GM12878 (cell line): Measurements from ENCODE around the gene CYP1B1. TPM values are rescaled to one million over a fixed set of nuclear protein-coding genes. Genes with fewer than 3 reads are reported as not detected.

ENCODE experiments used
- ATAC-seq: fragments of 200-7000 bp; cut with Tn5 transposase; 3 replicates; pipeline ENCODE4 v1.9.1; 2020; ENCODE audit warnings: mild to moderate bottlenecking, moderate library complexity
- Bru-seq: library from RNA; stranded (reverse); fragments of 400-500 nt; gene quantifications from one replicate; lab custom pipeline; 2021; lab: Mats Ljungman, UMichigan
- BruChase-seq, 2 experiments: library from RNA; stranded (reverse); fragments of 400-500 nt; gene quantifications; one replicate each; lab custom pipeline; 2021; lab: Mats Ljungman, UMichigan
- BruUV-seq: library from RNA; stranded (reverse); fragments of 400-500 nt; replicated peaks from 2 replicates; lab custom pipeline; 2021; lab: Mats Ljungman, UMichigan
- CTCF ChIA-PET: fragments of 300-600 bp; sonication (Branson Sonifier 250); formaldehyde crosslinking; extraction: SDS; loops from one replicate; lab custom pipeline; 2021; ENCODE audit warnings: inconsistent platforms; lab: Yijun Ruan, JAX
- POLR2A ChIA-PET: fragments of 350-600 bp; formaldehyde crosslinking; extraction: SDS; loops from one replicate; lab custom pipeline; 2021; ENCODE audit warnings: inconsistent platforms; lab: Charles Lee
- RAD21 ChIA-PET: fragments of 300-600 bp; sonication (Branson Sonifier 250); formaldehyde crosslinking; loops from one replicate; lab custom pipeline; 2023; ENCODE audit warnings: antibody characterized with exemption; ENCODE audit not compliant: unreplicated experiment; lab: Charles Lee
- SMC1A ChIA-PET: fragments of 300-600 bp; sonication (Branson Sonifier 250); formaldehyde crosslinking; loops from one replicate; lab custom pipeline; 2023; ENCODE audit not compliant: unreplicated experiment, uncharacterized antibody; lab: Charles Lee
- DNase-seq: peaks from one replicate; pipeline ENCODE4 v3.0.0-alpha.2; 2011; ENCODE audit warnings: low read depth, low spot score
- FAIRE-seq: peaks from 3 replicates; lab custom pipeline; 2011; peaks lifted over from hg19 to GRCh38; lab: Jason Lieb, UNC
- H2AFZ ChIP-seq: 2 replicates; pipeline ENCODE4 v1.6.0; 2011; ENCODE audit warnings: low read depth, low read length, control low read depth; ENCODE audit not compliant: control insufficient read depth
- H3K27ac ChIP-seq: 2 replicates; pipeline ENCODE4 v1.5.1; 2011; ENCODE audit warnings: control low read depth; ENCODE audit not compliant: control insufficient read depth, insufficient read depth
- H3K27me3 ChIP-seq, 2 experiments: replicated peaks in 1 of 2; 2 replicates each; pipeline versions ENCODE4 v1.6.0 to v1.6.1; 2011; ENCODE audit warnings: low read length in 1 of 2; ENCODE audit not compliant: control insufficient read depth in 2 of 2, insufficient read depth in 2 of 2
- H3K36me3 ChIP-seq, 2 experiments: 2 replicates each; pipeline ENCODE4 v1.5.1; 2011; ENCODE audit warnings: low read length in 1 of 2; ENCODE audit not compliant: control insufficient read depth in 2 of 2, insufficient read depth in 2 of 2
- H3K4me1 ChIP-seq: 2 replicates; pipeline ENCODE4 v1.6.1; 2011; ENCODE audit warnings: mild to moderate bottlenecking, low read length, moderate library complexity, mixed read lengths; ENCODE audit not compliant: control insufficient read depth, insufficient read depth
- H3K4me2 ChIP-seq: 2 replicates; pipeline ENCODE4 v1.6.0; 2011; ENCODE audit warnings: control low read depth; ENCODE audit not compliant: control insufficient read depth, insufficient read depth
- H3K4me3 ChIP-seq: fragments of 200-600 bp; sonication (generic); 2 replicates; pipeline ENCODE4 v1.5.1; 2016
- H3K79me2 ChIP-seq: 2 replicates; pipeline ENCODE4 v1.6.0; 2011; ENCODE audit warnings: low read length; ENCODE audit not compliant: control insufficient read depth, insufficient read depth
- H3K9ac ChIP-seq: 2 replicates; pipeline ENCODE4 v1.8.0; 2011; ENCODE audit warnings: low read length, control low read depth, mixed read lengths; ENCODE audit not compliant: control insufficient read depth, insufficient read depth
- H3K9me3 ChIP-seq: replicated peaks from 3 replicates; pipeline ENCODE4 v1.5.1; 2011; ENCODE audit warnings: mild to moderate bottlenecking, low read length; ENCODE audit not compliant: control insufficient read depth, insufficient read depth
- H4K20me1 ChIP-seq: 2 replicates; pipeline ENCODE4 v1.6.0; 2011; ENCODE audit not compliant: control insufficient read depth, insufficient read depth
- ASH2L ChIP-seq: fragments of 300-600, 200-600 bp; sonication (generic); IDR thresholded peaks from 2 replicates; pipeline ENCODE4 v1.6.1; 2017; ENCODE audit warnings: low read depth, mild to moderate bottlenecking, borderline replicate concordance
- CREB1 ChIP-seq: IDR thresholded peaks from 2 replicates; pipeline ENCODE4 v1.6.1; 2012; ENCODE audit warnings: low read depth, mild to moderate bottlenecking, inconsistent platforms
- E2F4 ChIP-seq: IDR thresholded peaks from 2 replicates; pipeline ENCODE4 v1.6.1; 2012; ENCODE audit warnings: low read depth, low read length, improper control_type of control experiment
- EED ChIP-seq: sonication (generic); IDR thresholded peaks from 2 replicates; pipeline ENCODE4 v1.6.1; 2016; ENCODE audit warnings: antibody characterized with exemption, low read depth
- EGR1 ChIP-seq, 2 experiments: IDR thresholded peaks; 1 replicate in 1 of 2; 2 replicates in 1 of 2; pipeline ENCODE4 v1.6.1; 2011 to 2012; ENCODE audit warnings: low read depth in 2 of 2, low read length in 2 of 2, borderline replicate concordance in 1 of 2, mild to moderate bottlenecking in 1 of 2, moderate library complexity in 1 of 2
- MTA3 ChIP-seq: IDR thresholded peaks from 2 replicates; pipeline ENCODE4 v1.6.1; 2012; ENCODE audit warnings: low read length, inconsistent platforms, borderline replicate concordance
- NFYA ChIP-seq: IDR thresholded peaks from 2 replicates; pipeline ENCODE4 v1.6.1; 2011; ENCODE audit warnings: low read depth, mild to moderate bottlenecking, low read length, improper control_type of control experiment, borderline replicate concordance
- NR2C1 ChIP-seq: fragments of 450-650 bp; IDR thresholded peaks from 2 replicates; pipeline ENCODE4 v1.6.1; 2017; ENCODE audit warnings: antibody characterized with exemption, mild to moderate bottlenecking, moderate library complexity
- POLR2AphosphoS5 ChIP-seq: IDR thresholded peaks from 2 replicates; pipeline ENCODE4 v1.6.1; 2011; ENCODE audit warnings: mild to moderate bottlenecking, low read length, inconsistent platforms
- RAD21 ChIP-seq: IDR thresholded peaks from 2 replicates; pipeline ENCODE4 v1.6.1; 2011; ENCODE audit warnings: mild to moderate bottlenecking, low read depth, low read length, moderate library complexity; ENCODE audit not compliant: insufficient read depth
- RUNX3 ChIP-seq: IDR thresholded peaks from 2 replicates; pipeline ENCODE4 v1.6.1; 2012; ENCODE audit warnings: low read length, inconsistent platforms
- SPI1 ChIP-seq: IDR thresholded peaks from 2 replicates; pipeline ENCODE4 v1.6.1; 2011; ENCODE audit warnings: low read depth, mild to moderate bottlenecking, low read length, moderate library complexity, borderline replicate concordance; ENCODE audit not compliant: insufficient read depth
- TCF7 ChIP-seq: IDR thresholded peaks from 2 replicates; pipeline ENCODE4 v1.6.1; 2014; ENCODE audit warnings: antibody characterized with exemption, borderline replicate concordance
- ZBTB4 ChIP-seq: fragments of 450-650 bp; formaldehyde crosslinking; IDR thresholded peaks from 2 replicates; pipeline ENCODE4 v1.4.0; 2022; ENCODE audit warnings: mild to moderate bottlenecking, moderate library complexity
- WGBS: methylation state at CpG from one replicate; pipeline ENCODE4 v1.1.6; 2016; ENCODE audit warnings: low lambda C conversion rate; ENCODE audit not compliant: insufficient replicate concordance, insufficient coverage; ENCODE audit errors: missing lambda C conversion rate; 5-methylcytosine and 5-hydroxymethylcytosine counted together
- in situ Hi-C: fragments of 300-500 bp; cut with MboI; formaldehyde crosslinking; loops from 9 replicates; pipeline ENCODE4 v1.14.3; 2018; ENCODE audit warnings: mixed read lengths
- intact Hi-C: fragments of 100-400 bp; cut with micrococcal nuclease; formaldehyde crosslinking; loops from one replicate; pipeline ENCODE4 v1.14.2; 2022; ENCODE audit not compliant: unreplicated experiment
- long read RNA-seq, 2 experiments: library from polyadenylated mRNA; unstranded; transcript quantifications; one replicate each; pipeline ENCODE4 v2.0.0, GENCODE V29; 2019 to 2020
- polyA minus RNA-seq, 3 experiments: library from RNA; depleted of rRNA, polyadenylated mRNA; stranded (reverse); fragments of >200 nt; gene quantifications; 2 replicates each; pipeline ENCODE4 v1.2.3, GENCODE V29; 2011
- polyA plus RNA-seq, 11 experiments: library from polyadenylated mRNA; depleted of rRNA in 4 of 11; unstranded in 6 of 11; stranded (reverse) in 5 of 11; fragments of >200 nt; fragmentation: Nextera tagmentation in 4 of 11; fragmentation: Illumina TruSeq in 1 of 11; extraction: Ambion mirVana in 4 of 11; extraction: Trizol in 1 of 11; gene quantifications; 1 replicate in 1 of 11; 2 replicates in 10 of 11; pipeline versions ENCODE4 v1.2.1 to v1.2.3, GENCODE V29; 2011 to 2016; ENCODE audit warnings: inconsistent platforms in 2 of 11, missing spikeins in 2 of 11, low read depth in 1 of 11
- total RNA-seq, 4 experiments: library from RNA; depleted of rRNA in 3 of 4; stranded (reverse); fragments of >200 nt in 3 of 4; fragmentation: Illumina TruSeq in 1 of 4; extraction: Trizol in 1 of 4; gene quantifications; 2 replicates each; pipeline versions ENCODE4 v1.2.1 to v1.2.3, GENCODE V29; 2013 to 2021

The CYP1B1 gene
- total RNA-seq (2013; cell fraction: nucleolus; rRNA removed) = 6.3 and 7.3 TPM in 2 replicates
- total RNA-seq (2014; rRNA removed) (2.4 and 3.0 TPM in 2 replicates), total RNA-seq (2014; rRNA removed; fragmentation: Illumina TruSeq; extraction: Trizol) (3.4 TPM in 2 replicates), total RNA-seq (2021) (9.0 and 10.1 TPM in 2 replicates), polyA plus RNA-seq (2011; rRNA removed) (0.35 and 0.65 TPM in 2 replicates), polyA plus RNA-seq (2014; fragmentation: Illumina TruSeq; extraction: Trizol) (4.6 and 5.2 TPM in 2 replicates), polyA plus RNA-seq (2014; fragmentation: Nextera tagmentation; extraction: Ambion mirVana) (1 to 10 TPM; 2.2 to 3.0 TPM), polyA plus RNA-seq (2014; rRNA removed) (2.7 and 3.4 TPM in 2 replicates), polyA plus RNA-seq (2016; fragmentation: Nextera tagmentation; extraction: Ambion mirVana) (10 to 100 TPM; 22.0 to 29.7 TPM), polyA minus RNA-seq (2011; rRNA and poly(A)+ RNA removed) (1.7 and 2.5 TPM in 2 replicates), Bru-seq, nascent RNA (percentile 61 among the genes with signal in this experiment), BruChase-seq, experiment 1, labeled RNA remaining after a 6-hour chase (percentile 66 among the genes with signal in this experiment), BruChase-seq, experiment 2, labeled RNA remaining after a 2-hour chase (percentile 79 among the genes with signal in this experiment)
- polyA plus RNA-seq (2011; ENCODE audit: low read depth) = 10.2 TPM
- 0.66 and 0.67 TPM in 2 replicates for polyA plus RNA-seq (2011; cell fraction: cytosol; rRNA removed)
- polyA plus RNA-seq (2011; cell fraction: nucleus; rRNA removed) = 0.49 and 0.56 TPM in 2 replicates
- polyA plus RNA-seq (2012) = 16.1 and 16.6 TPM in 2 replicates
- polyA minus RNA-seq (2011; cell fraction: cytosol; rRNA and poly(A)+ RNA removed) = 0.52 and 0.67 TPM in 2 replicates
- 0.85 and 1.1 TPM in 2 replicates for polyA minus RNA-seq (2011; cell fraction: nucleus; rRNA and poly(A)+ RNA removed)
- long read RNA-seq, experiment 1, full-length matches to known transcripts = 6 of 8 reads
- long read RNA-seq, experiment 1, partial matches to known transcripts = 1 of 8 reads
- long read RNA-seq, experiment 1, other reads (novel, unspliced or antisense) = 1 of 8 reads
- long read RNA-seq, experiment 2, full-length matches to known transcripts = 8 of 16 reads
- long read RNA-seq, experiment 2, partial matches to known transcripts = 1 of 16 reads
- long read RNA-seq, experiment 2, other reads (novel, unspliced or antisense) = 7 of 16 reads

- H2AFZ ChIP-seq = peak within 1 kb of the TSS; percentile 25
- ChIA-PET CTCF (interaction anchor here (1.1 to 2.3 kb wide), 5 partner anchors 20 to 207 kb away, joined by 3 to 7 read pairs (median 5); no protein-coding TSS in a partner anchor), SMC1A (interaction anchor here (0.6 to 1.7 kb wide), 4 partner anchors 11 to 199 kb away, joined by 3 to 8 read pairs (median 3); no protein-coding TSS in a partner anchor), RAD21 (interaction anchor here (2.5 kb wide), 1 partner anchor 38 kb away, joined by 12 read pairs; no protein-coding TSS in a partner anchor), POLR2A (no interaction called here)
- peak within 1 kb of the TSS; percentile 91 for H3K4me2 ChIP-seq
- ATAC-seq (no peak; the same call in 1 of the 3 replicates), DNase-seq (no peak), FAIRE-seq (no peak)
- peaks cover 11% of the 10 kb centered on the region for H3K4me1 ChIP-seq
- peak within 1 kb of the TSS; percentile 77 for H3K27ac ChIP-seq
- no peaks in the 10 kb centered on the region; a peak in 2 of 4 replicates for H3K27me3 ChIP-seq
- WGBS = 28% methylated on average over 45 of the region's 46 CpGs
- H3K36me3 ChIP-seq = no peaks in the 10 kb centered on the region
- H4K20me1 ChIP-seq = no peaks in the 10 kb centered on the region
- H3K79me2 ChIP-seq = peaks cover 46% of the 10 kb centered on the region
- intact Hi-C loops = loop anchor here (1.0 to 10.0 kb wide), 8 partner anchors 31 to 681 kb away; no protein-coding TSS in a partner anchor
- peak within 1 kb of the TSS; percentile 74 for H3K9ac ChIP-seq
- peak within 1 kb of the TSS; percentile 71 for H3K4me3 ChIP-seq
- TSS peak; percentile 63 for BruUV-seq
- in situ Hi-C loops = no loop called here
- peaks cover 2% of the 10 kb centered on the region; the same call in 2 of the 3 replicates for H3K9me3 ChIP-seq
- TF ChIP-seq CREB1 = 0 out of 2 replicates have a peak, but pooled peaks have one; percentile 3
- TF ChIP-seq EGR1 (IDR thresholded peaks at IDR 0.05; ENCODE audit: borderline replicate concordance in 1 of 2, low read depth in 2 of 2, low read length in 2 of 2) = no peak
- TF ChIP-seq MTA3 = no peak
- TF ChIP-seq NR2C1 = no peak
- TF ChIP-seq NFYA = no peak
- TF ChIP-seq SPI1 = no peak
- no peak for TF ChIP-seq TCF7
- peak; percentile 32 for TF ChIP-seq EED
- TF ChIP-seq RUNX3 = peak; percentile 33; the same call in 1 of the 2 replicates
- peak; percentile 84 for TF ChIP-seq POLR2AphosphoS5
- no peak for TF ChIP-seq E2F4
- no peak for TF ChIP-seq ASH2L
- TF ChIP-seq ZBTB4 (CRISPR knock-in tag) = no peak
- TF ChIP-seq RAD21 = no peak
Measured at GRCh38 chr2:38075507-38076151, at the start of gene CYP1B1. CYP1B1 (minus strand) TSS chr2:38076151; CDS start chr2:38075388, 763 bp downstream.
